ENCODE results near the gene SENP7.
"Not testable (repeated sequence)": the region's sequence is repeated elsewhere in the genome, so short reads cannot be mapped to it uniquely, and the experiment has no call there.

SENP7 gene

GRCh38 chr3:101362406-101362805 lies 150.6 kb downstream of the SENP7 start:
- in situ Hi-C loops (cut with MboI; ENCODE audit: low sequenced_read_pairs): no loop called here

DNA sequence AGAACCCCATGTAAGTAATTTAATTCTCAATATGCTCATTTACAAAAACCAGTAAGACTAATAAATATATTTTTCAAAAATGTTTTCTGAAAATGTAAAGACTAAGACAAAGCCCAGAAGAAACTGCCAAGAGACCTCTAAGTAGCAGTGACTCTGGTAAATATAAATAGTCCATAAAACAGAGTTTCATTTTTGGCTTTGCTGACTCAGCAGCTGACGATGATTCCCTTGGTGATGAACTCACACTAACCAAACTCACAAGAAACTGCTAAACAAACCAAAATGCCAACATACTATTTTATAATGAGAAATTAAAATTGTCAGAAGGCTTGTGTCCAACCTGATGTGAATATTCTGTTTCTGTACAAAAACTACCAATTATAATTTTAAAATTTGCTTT lies 161.2 kb downstream of the SENP7 start:
- in situ Hi-C loops (cut with MboI; ENCODE audit: low sequenced_read_pairs): no loop called here

DNA sequence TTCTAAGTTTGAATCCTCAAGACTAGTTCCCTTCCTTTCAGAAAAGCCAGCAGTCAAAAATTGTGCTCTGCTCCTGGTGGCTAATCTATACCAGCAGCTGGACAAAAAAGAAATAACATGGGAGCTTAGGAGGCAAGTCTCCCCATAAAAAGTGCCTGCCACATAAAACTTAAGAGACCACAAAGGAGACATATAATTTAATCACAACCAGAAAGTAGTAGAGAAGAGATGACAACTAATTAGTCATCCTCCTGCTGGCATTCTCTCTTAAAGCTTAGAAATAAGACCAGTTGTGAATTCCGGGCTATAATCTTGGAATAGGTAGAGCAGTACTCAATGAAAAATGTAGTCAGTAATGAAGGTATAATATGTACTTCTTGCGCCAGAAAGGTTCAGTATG lies 172.4 kb downstream of the SENP7 start:
- in situ Hi-C loops (cut with MboI; ENCODE audit: low sequenced_read_pairs): no loop called here

DNA sequence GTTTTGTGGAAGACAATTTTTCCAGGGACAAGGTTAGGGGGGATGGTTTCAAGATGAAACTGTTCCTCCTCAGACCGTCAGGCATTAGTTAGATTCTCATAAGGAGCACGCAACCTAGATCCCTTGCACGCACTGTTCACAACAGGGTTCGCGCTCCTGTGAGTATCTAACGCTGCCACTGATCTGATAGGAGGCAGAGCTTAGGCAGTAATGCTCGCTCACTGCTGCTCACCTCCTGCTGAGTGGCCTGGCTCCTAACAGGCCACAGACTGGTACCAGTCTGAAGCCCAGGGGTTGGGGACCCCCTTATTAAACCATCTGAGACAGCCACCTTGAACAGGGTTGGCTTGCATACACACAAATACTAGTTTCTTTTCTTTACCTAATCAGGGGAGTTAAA lies 179.1 kb downstream of the SENP7 start:
- in situ Hi-C loops (cut with MboI; ENCODE audit: low sequenced_read_pairs): no loop called here

GRCh38 chr3:101329016-101329673 lies 183.9 kb downstream of the SENP7 start:
- in situ Hi-C loops (cut with MboI; ENCODE audit: low sequenced_read_pairs): no loop called here

DNA sequence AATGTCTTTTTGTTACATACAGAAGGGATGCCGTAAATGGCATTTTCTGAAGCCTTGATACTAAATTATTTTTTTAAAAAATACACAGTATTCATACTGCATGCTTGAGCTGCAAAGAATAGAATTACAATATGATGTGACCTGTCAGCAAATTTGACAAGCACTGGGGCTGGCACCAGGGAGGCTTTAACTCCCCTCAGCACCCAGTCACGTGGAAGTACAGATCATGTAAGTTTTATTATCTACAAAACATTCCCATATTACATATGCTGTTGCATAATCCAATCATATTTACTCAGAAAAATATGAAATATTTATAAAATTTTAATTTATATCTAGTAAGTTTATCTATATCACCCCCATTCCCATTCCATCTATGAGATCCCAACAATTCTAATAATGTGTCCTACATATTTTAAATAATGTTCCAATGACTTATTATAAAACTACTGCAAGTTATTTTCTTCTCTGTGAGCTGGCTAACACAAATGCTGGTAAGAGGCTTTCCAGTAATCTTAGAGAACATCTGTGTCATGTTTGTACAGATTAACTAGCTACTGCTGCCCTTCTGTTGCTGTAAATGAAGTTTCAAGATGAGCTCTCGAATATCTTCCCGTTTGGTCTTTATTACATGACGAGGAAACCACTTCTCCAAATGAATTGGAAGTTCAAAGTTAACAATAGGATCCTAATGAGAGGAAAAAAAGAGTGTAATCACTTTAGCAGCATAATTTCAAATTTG lies 187.4 kb downstream of the SENP7 start:
- in situ Hi-C loops (cut with MboI; ENCODE audit: low sequenced_read_pairs): no loop called here

DNA sequence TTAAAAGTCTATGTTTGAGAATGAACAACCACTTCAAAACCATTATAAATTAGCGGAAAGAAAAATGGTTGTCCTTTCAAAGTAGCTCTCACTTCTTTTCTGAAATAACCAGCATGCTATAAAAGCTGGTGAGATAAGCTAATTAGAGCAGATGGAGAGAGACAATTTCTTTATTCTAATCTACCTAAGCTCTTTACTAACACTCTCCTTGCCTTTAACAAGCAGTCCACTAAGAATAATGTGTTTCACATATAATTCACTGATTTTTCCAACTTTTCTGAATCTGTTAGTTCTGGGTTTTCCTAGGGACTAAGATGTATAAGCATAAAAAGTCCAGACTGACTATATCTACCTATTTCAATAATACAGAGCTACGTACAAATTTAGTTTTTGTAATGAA lies 192.5 kb downstream of the SENP7 start, which contains the start of gene IMPG2:
IMPG2 (minus strand) TSS at position 101 of the 400 bp plus-strand sequence. CDS start 203 bp downstream, outside the sequence.
- in situ Hi-C loops (cut with MboI; ENCODE audit: low sequenced_read_pairs): no loop called here

DNA sequence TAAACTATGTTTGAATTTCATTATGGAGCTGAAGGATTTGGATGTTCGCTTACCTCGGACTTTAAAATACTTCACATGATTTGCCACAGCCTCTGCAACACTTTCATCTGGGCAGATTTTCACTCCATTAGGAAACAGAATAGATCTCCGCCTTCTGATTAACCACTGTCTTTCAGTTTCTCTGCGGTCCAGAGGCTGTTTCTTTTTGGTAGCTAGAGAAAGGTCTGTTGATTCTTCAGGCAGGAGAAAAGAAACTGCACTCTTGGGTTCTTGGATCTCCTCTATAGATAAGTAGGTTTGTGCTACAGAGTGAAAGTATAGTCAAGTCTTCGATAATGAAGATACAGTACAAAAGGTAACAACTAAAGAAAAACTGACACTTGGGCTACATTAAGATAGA lies 193.5 kb downstream of the SENP7 start:
- in situ Hi-C loops (cut with MboI; ENCODE audit: low sequenced_read_pairs): no loop called here

GRCh38 chr3:101312545-101312944 lies 200.5 kb downstream of the SENP7 start:
- in situ Hi-C loops (cut with MboI; ENCODE audit: low sequenced_read_pairs): no loop called here

DNA sequence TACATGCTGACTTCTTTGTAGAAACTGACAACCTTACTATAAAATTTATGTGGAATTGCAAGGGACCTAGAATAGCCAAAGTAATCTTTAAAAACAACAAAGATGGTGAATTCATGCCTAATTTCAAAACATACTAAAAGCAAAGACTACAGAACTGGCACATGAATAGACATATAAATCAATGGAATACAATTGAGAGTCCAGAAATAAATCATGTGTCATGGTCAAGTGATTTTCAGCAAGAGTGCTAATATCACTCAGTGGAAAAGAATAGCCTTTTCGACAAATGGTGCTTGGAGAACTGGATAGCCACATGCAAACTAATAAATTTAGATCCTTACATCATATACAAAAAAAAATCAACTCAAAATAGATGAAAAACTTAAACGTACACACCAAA lies 201.3 kb downstream of the SENP7 start:
- in situ Hi-C loops (cut with MboI; ENCODE audit: low sequenced_read_pairs): no loop called here

DNA sequence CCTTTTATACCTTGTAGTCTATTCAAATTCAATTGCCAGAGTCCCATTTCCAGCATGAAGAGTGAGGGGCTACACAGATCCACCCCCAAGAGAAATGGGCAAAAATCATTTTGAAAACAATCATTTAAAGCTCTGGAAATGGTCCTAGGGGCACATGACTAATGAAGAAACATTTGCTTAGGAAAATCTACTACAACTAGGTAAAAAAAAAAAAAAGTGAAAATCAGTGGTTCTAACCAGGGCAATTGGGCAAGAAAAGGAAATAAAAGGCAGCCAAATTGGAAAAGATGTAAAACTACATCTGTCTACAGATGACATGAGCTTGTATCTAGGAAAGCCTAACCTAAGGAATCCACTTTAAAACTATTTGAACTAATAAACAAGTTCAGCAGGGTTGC lies 202.0 kb downstream of the SENP7 start:
- in situ Hi-C loops (cut with MboI; ENCODE audit: low sequenced_read_pairs): no loop called here

DNA sequence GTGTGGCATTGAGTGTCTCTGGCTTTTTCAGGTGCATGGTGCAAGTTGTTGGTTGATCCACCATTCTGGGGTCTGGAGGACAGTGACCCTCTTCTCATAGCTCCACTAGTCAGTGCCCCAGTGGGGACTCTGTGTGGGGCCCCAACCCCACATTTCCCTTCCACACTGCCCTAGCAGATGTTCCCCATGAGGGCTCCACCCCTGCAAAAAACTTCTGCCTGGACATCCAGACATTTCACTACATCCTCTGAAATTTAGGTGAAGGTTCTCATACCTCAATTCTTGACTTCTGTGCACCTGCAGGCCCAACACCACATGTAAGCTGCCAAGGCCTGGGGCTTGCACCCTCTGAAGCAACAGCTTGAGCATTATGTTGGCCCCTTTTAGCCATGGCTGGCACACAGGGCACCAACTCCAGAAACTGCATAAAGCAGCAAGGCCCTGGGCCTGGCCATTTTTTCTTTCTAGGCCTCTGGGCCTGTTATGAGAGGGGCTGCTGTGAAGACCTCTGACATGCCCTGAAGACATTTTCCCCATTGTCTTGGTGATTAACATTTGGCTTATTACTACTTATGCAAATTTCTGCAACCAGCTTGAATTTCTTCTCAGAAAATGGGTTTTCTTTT lies 204.8 kb downstream of the SENP7 start:
- in situ Hi-C loops (cut with MboI; ENCODE audit: low sequenced_read_pairs): not testable (repeated sequence)

DNA sequence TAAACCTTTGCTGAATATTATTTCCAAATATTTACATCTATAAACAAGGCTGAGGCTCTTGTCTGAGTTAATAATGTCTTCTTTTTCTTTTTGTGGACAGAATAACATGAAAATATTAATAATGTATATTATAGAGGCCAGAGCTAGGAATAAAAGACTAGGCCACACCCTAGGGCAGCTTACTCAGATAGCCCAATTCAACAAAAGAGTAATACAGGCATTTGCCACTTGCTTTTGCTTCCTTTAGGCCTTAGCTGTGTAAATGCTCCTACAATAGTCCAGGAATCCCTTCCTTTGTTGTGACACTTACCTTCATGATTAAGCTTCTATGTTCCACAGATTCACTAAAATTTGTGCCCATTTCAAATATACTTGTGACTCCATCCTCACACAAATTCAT lies 209.2 kb downstream of the SENP7 start:
- in situ Hi-C loops (cut with MboI; ENCODE audit: low sequenced_read_pairs): no loop called here

GRCh38 chr3:101303089-101303731 lies 209.8 kb downstream of the SENP7 start:
- in situ Hi-C loops (cut with MboI; ENCODE audit: low sequenced_read_pairs): no loop called here

GRCh38 chr3:101300073-101300472 lies 212.9 kb downstream of the SENP7 start:
- in situ Hi-C loops (cut with MboI; ENCODE audit: low sequenced_read_pairs): no loop called here

DNA sequence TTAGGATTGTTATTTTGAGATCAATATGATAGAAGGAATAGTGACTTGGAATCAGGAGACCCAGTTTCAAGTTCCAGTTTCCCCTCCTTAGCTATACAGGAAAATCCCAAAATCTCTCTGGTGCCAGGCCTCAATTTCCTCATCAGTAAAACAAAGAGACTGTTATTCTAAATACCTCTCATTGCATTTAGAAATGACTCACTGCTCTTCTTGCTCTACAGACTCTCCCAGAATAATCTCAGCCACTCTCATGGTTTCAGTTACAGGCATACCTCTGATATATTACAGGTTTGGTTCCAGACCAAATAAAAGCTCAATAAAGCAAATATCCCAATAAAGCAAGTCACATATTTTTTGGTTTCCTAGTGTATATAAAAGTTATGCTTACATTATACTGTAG lies 221.0 kb downstream of the SENP7 start:
- in situ Hi-C loops (cut with MboI; ENCODE audit: low sequenced_read_pairs): no loop called here

- in situ Hi-C loops (cut with MboI; ENCODE audit: low sequenced_read_pairs): no loop called here
Observed at GRCh38 chr3:101288294-101288693, 224.7 kb downstream of the SENP7 start.

GRCh38 chr3:101284757-101285156 lies 228.3 kb downstream of the SENP7 start:
- in situ Hi-C loops (cut with MboI; ENCODE audit: low sequenced_read_pairs): no loop called here

GRCh38 chr3:101281521-101282030 lies 231.4 kb downstream of the SENP7 start:
- in situ Hi-C loops (cut with MboI; ENCODE audit: low sequenced_read_pairs): no loop called here

DNA sequence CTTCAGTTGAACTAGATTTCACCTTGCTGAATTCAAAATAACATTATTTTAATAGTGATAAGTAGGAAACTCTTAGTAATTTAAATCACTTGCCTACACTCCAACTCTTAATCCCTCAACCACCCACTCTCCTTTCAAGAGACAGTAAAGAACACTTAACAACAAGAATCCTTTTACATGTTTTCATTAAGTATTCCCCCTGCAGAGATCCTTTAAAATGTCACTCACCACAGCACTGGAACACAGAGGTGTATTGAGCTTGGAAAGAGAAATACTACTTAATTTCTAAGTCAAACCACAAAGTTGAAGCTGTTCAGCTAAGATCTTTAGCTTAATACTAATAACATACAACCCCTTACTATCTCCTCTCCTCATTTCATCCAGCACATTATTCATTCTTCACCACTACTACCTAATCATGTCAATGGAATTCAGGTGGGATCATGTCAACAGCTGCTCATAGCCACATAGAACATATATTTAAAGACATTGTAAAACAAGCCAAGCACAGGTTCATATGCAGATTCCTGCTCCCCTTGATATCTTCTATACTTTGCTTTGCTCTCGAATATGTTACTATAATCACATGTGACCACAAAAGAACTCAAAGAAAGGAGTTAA lies 233.1 kb downstream of the SENP7 start:
- in situ Hi-C loops (cut with MboI; ENCODE audit: low sequenced_read_pairs): no loop called here

GRCh38 chr3:101279162-101279561 lies 233.8 kb downstream of the SENP7 start:
- in situ Hi-C loops (cut with MboI; ENCODE audit: low sequenced_read_pairs): no loop called here

Measured in HL-60/S4 (cell line).